Endothelial cell of umbilical vein (primary cell): ENCODE results near the gene TSEN15. TPM values are rescaled to one million over a fixed set of nuclear protein-coding genes. Genes with fewer than 3 reads are reported as not detected.
A peak's percentile ranks its signal among the peaks of the same experiment; 100 is the strongest.

Source experiments
- BruUV-seq: library from RNA; stranded (reverse); fragments of 400-500 nt; replicated peaks from 2 replicates; lab custom pipeline; 2021; lab: Mats Ljungman, UMichigan
- CTCF ChIA-PET: fragments of 300-600, 350-600 bp; sonication (Branson Sonifier 250); formaldehyde crosslinking; loops from one replicate; lab custom pipeline; 2021; ENCODE audit warnings: antibody characterized with exemption, inconsistent platforms; lab: Charles Lee
- POLR2A ChIA-PET: fragments of 300-600, 350-600 bp; sonication (Branson Sonifier 250); formaldehyde crosslinking; loops from one replicate; lab custom pipeline; 2021; ENCODE audit warnings: antibody characterized with exemption, inconsistent platforms; lab: Charles Lee
- DNase-seq: peaks from one replicate; pipeline ENCODE4 v3.0.0-alpha.2; 2011; ENCODE audit warnings: low read depth, low spot score
- FAIRE-seq: peaks from 2 replicates; lab custom pipeline; 2011; peaks lifted over from hg19 to GRCh38; lab: Jason Lieb, UNC
- H2AFZ ChIP-seq: 2 replicates; pipeline ENCODE4 v1.6.0; 2012; ENCODE audit warnings: low read depth, low read length, control low read depth, inconsistent platforms
- H3K27ac ChIP-seq: 2 replicates; pipeline ENCODE4 v1.5.1; 2011; ENCODE audit warnings: low read depth, mild to moderate bottlenecking, control low read depth, low read length, moderate library complexity; ENCODE audit not compliant: insufficient read depth
- H3K27me3 ChIP-seq, 2 experiments: 2 replicates each; pipeline versions ENCODE4 v1.6.0 to v1.6.1; 2011; ENCODE audit warnings: low read length in 2 of 2, mixed read lengths in 1 of 2; ENCODE audit not compliant: control insufficient read depth in 2 of 2, insufficient read depth in 2 of 2
- H3K36me3 ChIP-seq, 2 experiments: 2 replicates in 1 of 2; 3 replicates in 1 of 2; pipeline ENCODE4 v1.5.1; 2011; ENCODE audit warnings: low read length in 2 of 2, mild to moderate bottlenecking in 1 of 2, moderate library complexity in 1 of 2; ENCODE audit not compliant: control insufficient read depth in 2 of 2, insufficient read depth in 2 of 2; ENCODE audit errors: extremely low read depth in 1 of 2
- H3K4me1 ChIP-seq: 3 replicates; pipeline ENCODE4 v1.5.1; 2011; ENCODE audit warnings: mild to moderate bottlenecking, low read length; ENCODE audit not compliant: control insufficient read depth, insufficient read depth; ENCODE audit errors: extremely low read depth
- H3K4me2 ChIP-seq: 2 replicates; pipeline ENCODE4 v1.6.1; 2011; ENCODE audit warnings: low read length, control low read depth, mixed read lengths; ENCODE audit not compliant: insufficient read depth
- H3K4me3 ChIP-seq, 3 experiments: fragments of 200-600 bp in 1 of 3; sonication (generic), shearing (Covaris generic) in 1 of 3; replicated peaks in 1 of 3; 2 replicates each; pipeline ENCODE4 v1.5.1; 2011 to 2016; ENCODE audit warnings: control low read depth in 3 of 3, low read length in 3 of 3, mild to moderate bottlenecking in 2 of 3, inconsistent platforms in 1 of 3, low read depth in 1 of 3, moderate library complexity in 1 of 3; ENCODE audit not compliant: insufficient read depth in 1 of 3
- H3K79me2 ChIP-seq: 2 replicates; pipeline ENCODE4 v1.6.0; 2012; ENCODE audit warnings: low read length, inconsistent platforms; ENCODE audit not compliant: control insufficient read depth, insufficient read depth
- H3K9ac ChIP-seq: replicated peaks from 2 replicates; pipeline ENCODE3; 2011; ENCODE audit warnings: low read length, control low read depth; ENCODE audit not compliant: insufficient read depth; ENCODE audit errors: extremely low read depth
- H3K9me1 ChIP-seq: replicated peaks from 3 replicates; pipeline ENCODE4 v1.6.0; 2011; ENCODE audit warnings: mild to moderate bottlenecking, low read length; ENCODE audit not compliant: control insufficient read depth, insufficient read depth; ENCODE audit errors: extremely low read depth
- H3K9me3 ChIP-seq: replicated peaks from 2 replicates; pipeline ENCODE4 v1.5.1; 2012; ENCODE audit warnings: low read length, inconsistent platforms; ENCODE audit not compliant: control insufficient read depth, insufficient read depth
- H4K20me1 ChIP-seq: replicated peaks from 2 replicates; pipeline ENCODE3; 2011; ENCODE audit warnings: mild to moderate bottlenecking, low read length; ENCODE audit not compliant: control insufficient read depth, insufficient read depth; ENCODE audit errors: extremely low read depth
- CTCF ChIP-seq, 2 donors: IDR thresholded peaks; 1 replicate in 1 of 2; 2 replicates in 1 of 2; pipeline ENCODE4 v1.5.1; 2011; ENCODE audit warnings: low read length in 2 of 2, mild to moderate bottlenecking in 2 of 2, moderate library complexity in 2 of 2, control low read depth in 1 of 2, inconsistent platforms in 1 of 2, low read depth in 1 of 2; ENCODE audit not compliant: insufficient read depth in 1 of 2; ENCODE audit errors: extremely low read depth in 1 of 2
- EZH2 ChIP-seq: IDR thresholded peaks from 2 replicates; pipeline ENCODE4 v1.6.1; 2012; ENCODE audit warnings: borderline replicate concordance, low read depth, mild to moderate bottlenecking, moderate library complexity, low read length, inconsistent platforms; ENCODE audit not compliant: severe bottlenecking
- FOS ChIP-seq: IDR thresholded peaks from 2 replicates; pipeline ENCODE4 v1.6.1; 2011; ENCODE audit warnings: mild to moderate bottlenecking, low read length, moderate library complexity, borderline replicate concordance; ENCODE audit not compliant: insufficient read depth
- GATA2 ChIP-seq: IDR thresholded peaks from 2 replicates; pipeline ENCODE4 v1.7.0; 2011; ENCODE audit warnings: low read depth, mild to moderate bottlenecking, moderate library complexity, mixed read lengths, low read length; ENCODE audit not compliant: insufficient read length, insufficient read depth
- JUN ChIP-seq: IDR thresholded peaks from 2 replicates; pipeline ENCODE4 v1.6.1; 2011; ENCODE audit warnings: borderline replicate concordance, low read depth; ENCODE audit not compliant: insufficient read length, insufficient read depth
- MAX ChIP-seq: IDR thresholded peaks from 2 replicates; pipeline ENCODE4 v1.6.1; 2011; ENCODE audit not compliant: insufficient read depth, insufficient read length
- MYC ChIP-seq: IDR thresholded peaks from one replicate; pipeline ENCODE4 v1.6.1; 2011; ENCODE audit warnings: mild to moderate bottlenecking, low read depth, low read length
- POLR2A ChIP-seq: IDR thresholded peaks from 2 replicates; pipeline ENCODE4 v1.6.1; 2012; ENCODE audit warnings: low read depth, mild to moderate bottlenecking, control low read depth, low read length
- POLR2AphosphoS5 ChIP-seq: IDR thresholded peaks from 2 replicates; pipeline ENCODE4 v1.6.1; 2012; ENCODE audit warnings: low read depth, mild to moderate bottlenecking, control low read depth, low read length, moderate library complexity; ENCODE audit not compliant: insufficient read depth
- dilution Hi-C: fragments of 300-500 bp; cut with MboI; formaldehyde crosslinking; loops from one replicate; pipeline ENCODE4 v1.15.0; 2019; ENCODE audit warnings: low sequenced_read_pairs; ENCODE audit not compliant: extremely low pct_ligation_motif_present
- intact Hi-C: fragments of 100-400 bp; cut with micrococcal nuclease; formaldehyde crosslinking; loops from one replicate; pipeline ENCODE4 v1.10.0; 2022
- polyA plus RNA-seq, 4 experiments: library from polyadenylated mRNA; depleted of rRNA in 3 of 4; stranded (reverse) in 3 of 4; unstranded in 1 of 4; fragments of >200 nt; gene quantifications; 2 replicates each; pipeline versions ENCODE4 v1.2.1 to v1.2.3, GENCODE V29; 2011 to 2012; ENCODE audit warnings: missing spikeins in 1 of 4
- total RNA-seq: library from RNA; stranded (reverse); gene quantifications from 2 replicates; pipeline ENCODE4 v1.2.3, GENCODE V29; 2021

The TSEN15 gene
- total and polyA plus RNA-seq, 2 donors (not counting 3 experiments of a cell fraction or from before 2014, with no cell fraction given) = 20.6 to 25.8 TPM

GRCh38 chr1:184037849-184038591 is 13.5 kb upstream of the TSEN15 start:
- ChIA-PET CTCF (no interaction called here), POLR2A (no interaction called here)
- H2AFZ ChIP-seq = no peak overlapping the region
- no TSS peak for BruUV-seq
- H3K4me2 ChIP-seq = peak overlapping the region; percentile 56
- TF ChIP-seq GATA2 (no peak), JUN (no peak)
- H3K27ac ChIP-seq = no peak overlapping the region
- H3K36me3 ChIP-seq = no peaks in the 10 kb centered on the region
- no peaks in the 10 kb centered on the region for H3K9me1 ChIP-seq
- H3K79me2 ChIP-seq = no peaks in the 10 kb centered on the region
- peak overlapping the region in 1 of 3 experiments; percentile 33 for H3K4me3 ChIP-seq
- FAIRE-seq (no peak), DNase-seq (no peak)
- intact Hi-C loops = loop anchor here (1.0 kb wide), 1 partner anchor 13 kb away; the partner anchor contains the start of gene TSEN15
- no peak overlapping the region for H3K9ac ChIP-seq
- peaks cover 46 to 65% of the 10 kb centered on the region in 2 experiments for H3K27me3 ChIP-seq
- dilution Hi-C loops = no loop called here
- peaks cover 7% of the 10 kb centered on the region for H3K4me1 ChIP-seq
- H4K20me1 ChIP-seq = no peaks in the 10 kb centered on the region
- no peaks in the 10 kb centered on the region for H3K9me3 ChIP-seq

GRCh38 chr1:184039126-184039525 is 12.4 kb upstream of the TSEN15 start:
- POLR2A ChIA-PET = no interaction called here
- DNase-seq (no peak), FAIRE-seq (no peak)
- CTCF ChIA-PET = interaction anchor here (1.3 kb wide), 1 partner anchor 653 kb away, joined by 3 read pairs; no protein-coding TSS in a partner anchor
- TF ChIP-seq MAX (no peak), JUN (no peak), POLR2AphosphoS5 (no peak), MYC (no peak), CTCF (IDR thresholded peaks at IDR 0.05; ENCODE audit: extremely low read depth in 1 of 2, insufficient read depth in 1 of 2, low read depth in 1 of 2, low read length in 2 of 2) (no peak), FOS (no peak), POLR2A (no peak), GATA2 (no peak), EZH2 (no peak)
- Histone ChIP-seq H3K4me1 (peaks cover 7% of the 10 kb centered on the region), H3K27me3 (peaks cover 38 to 55% of the 10 kb centered on the region in 2 experiments), H4K20me1 (no peaks in the 10 kb centered on the region), H3K36me3 (no peaks in the 10 kb centered on the region), H3K79me2 (no peaks in the 10 kb centered on the region), H3K9me1 (no peaks in the 10 kb centered on the region), H3K9me3 (no peaks in the 10 kb centered on the region), H3K9ac (no peak overlapping the region), H3K4me2 (no peak overlapping the region), H2AFZ (no peak overlapping the region), H3K27ac (no peak overlapping the region), H3K4me3 (no peak overlapping the region)
- BruUV-seq = no TSS peak
- intact Hi-C loops (no loop called here), dilution Hi-C loops (no loop called here)
